Keratinocyte (primary cell): Measurements from ENCODE around the gene INPP4B.

ENCODE experiments used
- EZH2 ChIP-seq: IDR thresholded peaks from one replicate; pipeline ENCODE4 v1.6.1; 2012; ENCODE audit warnings: inconsistent platforms, mild to moderate bottlenecking, low read length, moderate library complexity
- TF ChIP-seq, protein P1 (sequence below), 3 experiments: IDR thresholded peaks in 1 of 3; conservative IDR thresholded peaks in 1 of 3; optimal IDR thresholded peaks in 1 of 3; 2 replicates in 2 of 3; 3 replicates in 1 of 3; pipeline versions ENCODE3 to v1.5.1; 2011; ENCODE audit warnings: low read length in 3 of 3, mild to moderate bottlenecking in 3 of 3, moderate library complexity in 2 of 3, control low read depth in 1 of 3, inconsistent platforms in 1 of 3; ENCODE audit not compliant: insufficient read depth in 2 of 3; ENCODE audit errors: extremely low read depth in 1 of 3

DNA sequence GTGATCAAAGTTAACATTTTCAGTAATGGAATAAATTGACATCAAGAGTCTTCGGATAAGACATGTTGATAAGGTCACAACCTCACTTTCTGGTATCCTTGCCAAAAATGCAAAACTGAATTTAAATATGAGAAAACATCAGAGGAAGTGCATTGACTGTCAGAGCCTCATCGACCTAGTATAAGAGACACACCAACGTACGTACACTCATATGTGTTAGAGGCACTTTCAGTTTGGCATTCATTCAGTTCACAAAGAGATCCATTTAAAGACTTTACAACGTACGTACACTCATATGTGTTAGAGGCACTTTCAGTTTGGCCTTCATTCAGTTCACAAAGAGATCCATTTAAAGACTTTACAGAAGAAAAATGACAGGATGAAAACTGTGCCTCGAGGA, 280.3 kb downstream of the INPP4B start:
- TF ChIP-seq, protein P1, sequence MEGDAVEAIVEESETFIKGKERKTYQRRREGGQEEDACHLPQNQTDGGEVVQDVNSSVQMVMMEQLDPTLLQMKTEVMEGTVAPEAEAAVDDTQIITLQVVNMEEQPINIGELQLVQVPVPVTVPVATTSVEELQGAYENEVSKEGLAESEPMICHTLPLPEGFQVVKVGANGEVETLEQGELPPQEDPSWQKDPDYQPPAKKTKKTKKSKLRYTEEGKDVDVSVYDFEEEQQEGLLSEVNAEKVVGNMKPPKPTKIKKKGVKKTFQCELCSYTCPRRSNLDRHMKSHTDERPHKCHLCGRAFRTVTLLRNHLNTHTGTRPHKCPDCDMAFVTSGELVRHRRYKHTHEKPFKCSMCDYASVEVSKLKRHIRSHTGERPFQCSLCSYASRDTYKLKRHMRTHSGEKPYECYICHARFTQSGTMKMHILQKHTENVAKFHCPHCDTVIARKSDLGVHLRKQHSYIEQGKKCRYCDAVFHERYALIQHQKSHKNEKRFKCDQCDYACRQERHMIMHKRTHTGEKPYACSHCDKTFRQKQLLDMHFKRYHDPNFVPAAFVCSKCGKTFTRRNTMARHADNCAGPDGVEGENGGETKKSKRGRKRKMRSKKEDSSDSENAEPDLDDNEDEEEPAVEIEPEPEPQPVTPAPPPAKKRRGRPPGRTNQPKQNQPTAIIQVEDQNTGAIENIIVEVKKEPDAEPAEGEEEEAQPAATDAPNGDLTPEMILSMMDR (optimal IDR thresholded peaks at IDR 0.05 in 1 of 3, IDR thresholded peaks at IDR 0.05 in 1 of 3, conservative IDR thresholded peaks at IDR 0.05 in 1 of 3; ENCODE audit: extremely low read depth in 1 of 3, insufficient read depth in 2 of 3, low read length in 3 of 3): no peak
- TF ChIP-seq EZH2: no peak
